ENCODE data around the gene KRT10. TPM values are rescaled to one million over a fixed set of nuclear protein-coding genes. Genes with fewer than 3 reads are reported as not detected.
"Not testable (repeated sequence)": the region's sequence is repeated elsewhere in the genome, so short reads cannot be mapped to it uniquely, and the experiment has no call there.

Gene KRT10
- 81.7 TPM for polyA plus RNA-seq (2013, experiment 1 of 2; ENCODE audit: insufficient read length)
- 61.3 TPM for polyA plus RNA-seq (2013, experiment 2 of 2; ENCODE audit: insufficient read length)

DNA sequence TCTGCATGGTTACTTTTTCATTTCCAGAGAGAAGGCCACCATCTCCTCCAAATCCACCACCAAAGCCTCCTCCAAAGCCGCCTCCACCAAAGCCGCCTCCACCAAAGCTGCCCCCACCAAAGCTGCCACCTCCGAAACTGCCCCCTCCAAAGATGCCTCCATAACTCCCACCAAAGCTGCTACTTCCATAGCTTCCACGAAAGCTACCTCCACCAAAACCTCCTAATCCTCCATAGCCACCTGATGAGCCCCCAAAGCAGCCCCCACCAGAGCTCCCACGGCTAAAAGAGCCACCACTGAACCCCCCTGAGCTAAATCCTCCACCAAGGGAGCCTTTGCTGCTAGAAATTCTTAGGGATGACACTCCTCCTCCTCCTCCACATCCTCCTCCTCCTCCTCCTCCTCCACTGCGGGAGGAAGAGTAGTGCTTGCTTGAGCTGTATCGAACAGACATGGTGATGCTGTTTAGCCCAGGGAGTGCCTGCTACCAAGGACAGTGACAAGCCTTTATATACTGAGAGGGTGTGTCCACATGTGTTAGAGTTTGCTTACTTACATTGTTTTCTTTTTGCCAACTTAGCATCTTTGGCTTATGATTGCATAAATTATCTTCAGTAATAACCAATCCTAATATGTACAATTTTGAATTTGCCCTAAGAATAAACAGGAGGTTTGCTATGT lies at the start of gene KRT10:
TSS of gene KRT10 (minus strand) at position 483 of the 681 bp plus-strand sequence. CDS start at position 454, 29 bp downstream.
- DNase-seq: no peak

DNA sequence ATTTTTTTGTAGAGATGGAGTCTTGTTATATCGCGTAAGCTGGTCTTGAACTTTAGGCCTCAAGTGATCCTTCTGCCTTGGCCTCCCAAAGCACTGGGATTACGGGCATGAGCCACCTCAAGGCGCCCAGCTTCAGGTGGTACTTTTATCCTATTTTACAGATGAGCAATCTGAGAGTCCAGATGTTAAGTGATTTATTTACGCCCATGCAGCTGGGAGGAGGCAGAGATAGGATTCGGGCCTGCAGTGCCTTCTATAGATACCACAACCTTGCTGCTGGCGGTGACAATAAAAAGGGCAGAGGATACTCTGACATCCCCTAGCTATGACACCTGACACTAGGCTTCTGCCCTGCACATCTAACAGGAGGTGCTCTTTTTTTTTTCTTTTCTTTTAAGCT lies 48.9 kb upstream of the KRT10 start:
- no peak for DNase-seq

DNA sequence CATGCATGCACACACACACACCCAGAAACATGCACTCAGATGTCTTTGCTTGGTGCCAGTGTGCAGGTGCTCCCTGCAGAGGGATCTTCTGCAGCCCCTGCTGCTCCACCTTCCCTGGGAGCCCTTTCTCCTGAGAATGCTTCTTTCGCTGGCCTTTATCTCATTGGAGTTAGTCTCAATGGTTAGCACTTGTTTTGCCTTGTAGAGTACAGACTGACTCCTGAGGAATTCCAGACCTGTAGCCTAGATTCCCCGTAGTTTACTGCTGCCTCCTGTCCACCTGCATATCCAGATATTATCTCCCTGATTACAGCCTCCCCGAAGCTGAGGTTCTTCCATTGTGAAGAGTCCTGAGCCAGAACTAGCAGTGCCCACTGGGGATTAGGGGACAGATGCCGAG lies 47.7 kb upstream of the KRT10 start:
- no peak for DNase-seq

DNA sequence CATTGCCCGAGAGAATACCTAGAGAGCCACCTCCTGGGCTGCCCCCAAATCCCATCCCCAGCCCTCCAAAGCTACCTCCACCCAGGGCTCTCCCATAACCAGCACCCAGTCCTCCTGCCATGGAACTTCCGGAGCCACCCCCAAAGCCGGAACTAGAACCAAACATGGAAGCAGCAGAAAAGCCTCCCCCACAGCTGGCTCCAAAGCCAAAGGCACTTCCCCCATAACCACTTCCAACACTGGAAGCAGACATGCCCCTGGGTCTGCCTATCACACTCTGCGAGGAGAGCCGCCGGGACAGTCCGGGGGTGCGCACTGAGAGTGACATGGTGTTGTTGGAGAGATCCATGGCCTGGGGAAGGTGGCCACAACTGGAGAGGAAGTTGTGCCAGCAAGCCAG lies 44.4 kb upstream of the KRT10 start, which contains the start of gene KRT12:
TSS of gene KRT12 (minus strand) at position 386 of the 400 bp plus-strand sequence. CDS start at position 349, 37 bp downstream.
- no peak for DNase-seq

DNA sequence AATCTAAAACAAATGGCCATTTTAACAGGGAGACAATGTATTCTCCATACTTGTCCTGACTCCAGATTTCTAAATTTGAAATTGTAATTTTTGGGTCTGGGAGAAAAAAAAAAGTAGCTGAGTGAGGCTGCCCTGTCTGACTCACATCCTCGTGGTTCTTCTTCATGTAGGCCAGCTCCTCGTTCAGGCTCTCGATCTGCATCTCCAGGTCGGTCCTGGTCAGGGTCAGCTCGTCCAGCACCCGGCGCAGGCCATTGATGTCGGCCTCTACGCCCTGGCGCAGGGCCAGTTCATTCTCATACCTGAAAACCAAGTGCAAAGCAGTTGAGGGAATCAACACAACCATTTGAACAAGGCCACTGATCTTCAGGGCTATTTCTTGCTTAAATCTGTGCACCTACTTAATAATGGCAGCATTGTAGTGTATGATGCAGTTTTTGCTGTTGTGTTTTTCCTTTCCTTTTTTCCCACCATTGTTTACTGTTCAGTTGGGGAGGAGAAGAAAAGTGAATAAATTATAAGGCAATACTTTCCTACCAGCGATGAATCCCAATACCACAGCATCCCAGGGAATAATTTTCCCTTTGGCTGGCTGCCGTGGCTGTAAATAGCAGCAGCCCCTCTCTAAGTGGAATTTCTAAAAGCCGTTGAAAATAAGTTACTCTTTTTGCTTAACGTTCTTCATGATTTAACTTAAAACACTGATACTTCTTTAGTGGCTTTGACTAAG lies 42.4 kb upstream of the KRT10 start:
- DNase-seq: no peak

DNA sequence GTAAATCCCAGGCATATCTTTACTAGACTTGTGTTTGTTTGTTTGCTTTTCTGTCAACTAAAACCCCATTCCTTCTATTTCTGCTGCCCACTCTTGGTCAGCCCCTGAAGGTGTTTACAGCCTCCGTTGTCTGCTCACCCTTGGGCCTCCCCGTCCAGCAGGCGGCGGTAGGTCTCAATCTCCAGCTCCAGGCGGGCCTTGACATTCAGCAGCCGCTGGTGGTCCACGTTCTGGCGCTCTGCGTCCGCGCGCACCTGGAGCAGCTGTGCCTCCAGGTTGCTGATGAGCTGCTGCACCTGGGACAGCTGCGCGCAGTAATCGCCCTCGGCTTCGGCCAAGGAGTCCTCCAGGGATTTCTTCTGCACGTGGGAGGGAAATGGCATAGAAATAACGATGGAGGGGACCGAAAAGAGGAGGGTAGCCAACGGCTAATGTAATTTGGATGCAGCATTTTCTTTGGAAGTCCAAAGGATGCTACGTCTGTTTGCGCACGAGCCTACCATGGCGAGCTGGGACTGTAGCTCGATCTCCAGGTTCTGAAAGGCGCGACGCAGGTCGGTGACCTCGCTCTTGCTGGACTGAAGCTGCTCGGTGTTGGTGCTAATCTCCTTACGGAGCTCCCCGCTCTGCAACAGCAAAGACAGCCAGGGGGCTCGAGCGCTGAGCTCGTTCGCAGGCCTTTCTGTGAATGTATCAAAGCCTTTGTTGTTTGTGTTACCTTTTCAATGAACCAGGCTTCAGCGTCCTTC lies 40.7 kb upstream of the KRT10 start:
- no peak for DNase-seq

DNA sequence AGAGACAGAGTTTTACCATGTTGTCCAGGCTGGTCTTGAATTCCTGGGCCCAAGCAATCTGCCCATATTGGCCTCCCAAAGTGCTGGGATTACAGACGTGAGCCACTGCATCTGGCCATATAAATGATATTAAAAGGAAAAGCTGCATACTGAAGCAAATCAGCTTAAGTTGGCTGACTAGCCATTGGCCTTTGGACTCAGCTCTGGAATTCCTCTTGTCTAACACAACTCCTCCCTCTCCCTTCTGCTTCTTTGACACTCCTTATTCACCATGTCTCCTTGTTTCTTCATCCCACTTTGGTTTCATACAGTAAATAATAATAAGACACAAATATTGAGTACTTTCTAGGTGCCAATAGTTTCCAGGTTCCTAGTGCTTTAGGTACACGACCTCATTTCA lies 37.1 kb upstream of the KRT10 start:
- DNase-seq: no peak

DNA sequence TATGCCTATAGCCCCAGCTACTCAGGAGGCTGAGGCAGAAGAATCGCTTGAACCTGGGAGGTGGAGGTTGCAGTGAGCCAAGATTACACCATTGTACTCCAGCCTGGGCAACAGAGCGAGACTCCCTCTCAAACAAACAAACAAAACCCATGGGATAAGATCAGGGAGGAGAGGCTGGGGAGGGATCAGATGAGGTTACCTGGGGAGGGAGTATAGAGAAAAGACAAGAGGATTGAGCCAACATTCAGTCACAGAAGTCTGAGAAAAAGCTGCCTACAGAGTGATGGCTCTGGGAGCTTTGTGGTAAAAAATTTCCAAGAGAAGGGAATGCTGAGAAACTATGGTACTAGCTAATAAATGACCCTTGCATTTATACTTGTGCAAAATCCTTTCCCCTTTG lies 36.3 kb upstream of the KRT10 start:
- DNase-seq: not testable (repeated sequence)

DNA sequence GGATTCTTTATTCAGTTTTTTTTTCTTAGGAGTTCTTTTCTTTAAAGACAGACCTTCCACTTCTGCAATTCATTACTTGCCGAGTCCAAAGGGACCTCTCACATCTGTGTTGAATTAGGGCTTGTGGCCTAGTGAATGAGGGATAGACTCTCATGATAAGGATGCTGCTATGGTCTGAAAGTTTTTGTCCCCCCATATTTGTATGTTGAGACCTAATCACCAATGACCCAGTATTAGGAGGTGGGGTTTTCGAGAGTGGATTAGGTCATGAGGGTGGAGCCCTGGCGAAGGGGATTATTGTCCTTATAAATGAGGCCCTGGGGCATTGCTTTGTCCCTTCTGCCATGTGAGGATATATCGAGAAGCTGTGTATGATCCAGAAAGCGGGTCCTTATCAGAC lies 35.1 kb upstream of the KRT10 start:
- DNase-seq: peak; percentile 77

DNA sequence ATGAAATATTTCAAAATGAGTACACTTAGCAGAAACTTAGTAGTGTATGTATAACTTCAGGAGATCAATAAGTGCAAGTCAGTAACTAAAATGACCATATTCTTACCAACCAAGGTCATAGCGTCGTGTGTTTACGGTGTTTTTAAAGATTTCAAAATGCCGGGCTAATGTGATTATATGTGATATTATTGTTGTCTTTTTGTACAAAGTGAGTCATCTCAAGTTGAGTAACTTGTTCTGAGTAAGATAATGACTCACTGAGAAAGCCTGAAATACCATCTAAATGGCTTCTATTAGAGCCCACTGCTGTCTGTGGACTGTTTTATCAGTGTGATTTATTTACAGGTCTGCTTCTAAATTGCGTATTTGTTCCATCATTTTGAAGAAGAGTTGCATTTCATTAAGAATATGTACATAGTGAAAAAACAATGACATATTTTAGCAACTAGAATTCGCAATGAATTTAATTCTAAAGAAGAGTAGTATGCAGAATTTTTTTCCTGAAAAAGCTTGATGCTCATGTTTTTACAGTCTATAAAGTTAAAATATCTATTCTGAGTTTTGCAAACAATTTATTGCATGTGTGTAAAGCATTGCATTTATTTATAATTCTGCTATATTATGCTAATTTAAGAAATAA lies 31.9 kb upstream of the KRT10 start:
- peak; percentile 87 for DNase-seq

DNA sequence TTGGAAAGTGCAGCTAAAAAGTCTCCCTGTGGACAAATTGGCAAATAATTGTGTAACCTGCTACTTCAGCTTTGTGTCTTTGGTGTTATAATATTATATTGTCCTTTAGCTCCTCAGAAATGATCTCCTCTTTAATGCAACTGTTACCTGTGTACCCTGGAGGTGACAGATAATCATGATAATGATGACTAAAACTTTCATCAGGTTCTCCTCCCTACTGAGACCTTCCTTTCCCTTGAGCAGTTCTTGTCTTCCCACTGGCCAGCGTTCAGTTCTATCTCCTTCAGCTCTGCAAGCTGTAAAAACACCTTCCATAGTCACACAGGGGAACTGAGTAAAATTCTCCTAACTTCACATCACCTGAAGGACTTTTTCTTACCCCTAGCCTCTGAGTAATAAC lies 29.9 kb upstream of the KRT10 start:
- DNase-seq: no peak

DNA sequence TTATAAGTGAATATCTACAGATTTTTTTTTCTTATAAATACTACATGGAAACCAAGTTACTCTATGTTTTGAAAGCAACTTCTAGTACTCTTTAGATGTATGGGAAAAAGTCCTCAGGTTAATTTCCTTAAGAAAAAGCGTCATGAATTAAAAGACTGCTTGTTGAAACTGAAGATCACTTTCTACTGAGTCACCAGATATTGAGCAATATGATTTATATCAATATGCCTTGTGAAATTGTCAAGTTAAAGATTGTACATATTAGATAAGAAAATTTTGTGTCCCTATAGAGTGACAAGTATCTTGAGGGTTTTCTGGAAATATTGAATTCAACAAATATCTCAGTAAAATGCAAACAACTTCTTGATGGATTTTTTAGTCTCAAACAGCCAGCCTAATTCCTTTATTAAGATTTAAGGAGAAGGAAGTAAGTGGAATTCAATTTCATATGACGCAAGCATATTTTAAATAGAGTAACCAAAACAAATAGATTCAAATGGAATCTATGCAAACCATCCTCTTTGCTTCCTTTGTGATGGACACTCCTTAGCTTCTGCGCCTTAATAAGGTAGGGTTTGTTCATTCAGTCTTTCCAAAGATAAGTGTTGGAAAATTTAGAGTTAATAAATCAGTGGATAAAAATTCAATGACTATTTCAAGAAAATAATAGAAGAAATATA lies 28.0 kb upstream of the KRT10 start:
- DNase-seq: no peak

DNA sequence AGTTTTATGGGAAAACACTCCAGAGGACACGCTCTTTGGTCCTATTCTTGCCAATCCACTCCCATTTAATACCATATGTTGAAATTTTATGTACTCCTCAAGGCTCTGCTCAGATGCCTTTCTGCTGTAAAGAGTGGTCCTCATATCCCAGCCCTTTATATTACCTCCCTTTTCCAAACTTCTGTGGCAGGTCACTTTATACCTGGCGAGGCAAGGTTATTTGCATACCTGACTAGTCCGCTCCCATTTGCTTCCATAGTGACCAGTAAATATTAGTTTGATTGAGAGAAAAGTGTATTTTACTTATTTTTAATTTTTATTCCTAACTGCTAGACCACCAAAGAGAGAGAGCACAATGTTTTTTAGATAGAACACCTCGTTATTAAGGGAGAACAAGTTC lies 27.3 kb upstream of the KRT10 start:
- DNase-seq: no peak

DNA sequence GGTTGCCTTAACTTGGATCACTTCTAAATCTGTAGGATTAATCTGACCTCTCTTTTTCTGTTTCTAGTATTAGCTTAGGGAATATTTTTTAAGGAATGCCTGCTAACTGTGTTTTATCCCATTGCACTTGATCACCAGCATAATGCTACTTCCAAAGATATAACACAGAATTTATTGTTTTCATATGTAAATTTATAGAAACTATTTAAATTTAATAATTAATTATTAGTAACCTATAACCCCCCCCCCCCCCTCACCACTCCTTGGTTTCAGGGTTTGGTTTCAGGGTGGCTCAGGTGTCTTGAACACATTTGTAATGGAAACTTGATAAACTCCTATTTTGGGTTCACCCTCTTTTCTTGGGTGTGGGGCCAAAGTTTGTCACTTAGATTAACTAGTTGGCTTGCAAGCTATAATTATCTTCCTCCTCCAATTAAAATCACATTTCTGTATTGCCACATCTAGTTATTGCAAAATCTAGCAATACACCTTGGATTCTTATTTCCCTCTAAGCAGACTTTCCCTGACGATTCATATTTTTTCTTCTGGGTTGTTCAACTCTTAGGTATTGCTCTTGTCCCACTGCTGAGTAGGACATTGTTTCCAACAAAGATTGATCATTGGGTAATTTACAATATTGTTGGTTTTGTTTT lies 26.3 kb upstream of the KRT10 start:
- no peak for DNase-seq

DNA sequence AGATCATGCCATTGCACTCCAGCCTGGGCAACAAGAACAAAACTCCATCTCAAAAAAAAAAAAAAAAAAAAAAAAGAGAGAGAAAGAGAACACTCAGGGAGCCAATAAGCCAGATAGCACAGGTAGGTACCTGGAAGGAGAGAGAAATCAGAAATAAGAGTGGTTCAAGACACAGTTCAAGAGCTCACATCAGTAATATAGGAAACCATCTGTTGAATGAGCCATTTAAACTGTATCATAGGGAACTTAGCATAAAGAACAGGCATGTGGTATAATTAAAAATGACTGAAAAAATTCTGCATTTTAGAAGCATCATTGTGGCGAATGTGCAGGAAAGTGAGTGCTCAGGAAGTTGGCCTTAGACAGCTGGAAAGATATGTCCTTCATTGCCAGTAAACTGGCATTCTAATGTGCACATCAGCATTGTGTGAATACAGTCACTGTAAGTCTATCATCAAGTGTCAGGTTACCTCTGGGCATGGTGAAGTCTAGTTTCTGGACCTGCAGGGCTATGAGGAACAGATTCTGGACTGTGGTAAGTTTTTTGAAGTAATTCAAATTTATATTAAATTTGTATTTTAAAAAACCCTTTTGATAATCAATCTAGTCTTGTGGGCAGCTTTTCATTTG lies 24.2 kb upstream of the KRT10 start:
- DNase-seq: no peak

DNA sequence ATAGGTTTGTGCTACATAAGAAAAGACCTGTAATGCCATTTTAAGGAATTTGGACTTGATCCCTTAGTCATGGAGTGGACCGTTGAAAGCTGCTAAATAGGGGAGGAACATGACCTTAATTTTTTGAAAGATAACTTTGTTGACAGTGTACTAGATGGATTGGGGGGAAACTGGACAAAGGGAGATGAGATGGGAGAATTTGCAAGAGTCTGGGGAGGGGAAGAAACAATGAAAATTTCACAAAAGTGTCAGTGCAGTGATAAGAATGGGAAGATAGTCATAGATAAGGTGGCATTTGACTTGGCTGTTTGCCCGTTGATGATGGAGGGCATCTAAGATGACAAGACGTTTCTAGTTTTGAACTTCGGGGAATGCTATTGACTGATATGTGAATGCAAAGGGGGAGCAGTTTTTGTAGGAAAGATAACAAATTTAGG lies 22.3 kb upstream of the KRT10 start:
- DNase-seq: no peak

DNA sequence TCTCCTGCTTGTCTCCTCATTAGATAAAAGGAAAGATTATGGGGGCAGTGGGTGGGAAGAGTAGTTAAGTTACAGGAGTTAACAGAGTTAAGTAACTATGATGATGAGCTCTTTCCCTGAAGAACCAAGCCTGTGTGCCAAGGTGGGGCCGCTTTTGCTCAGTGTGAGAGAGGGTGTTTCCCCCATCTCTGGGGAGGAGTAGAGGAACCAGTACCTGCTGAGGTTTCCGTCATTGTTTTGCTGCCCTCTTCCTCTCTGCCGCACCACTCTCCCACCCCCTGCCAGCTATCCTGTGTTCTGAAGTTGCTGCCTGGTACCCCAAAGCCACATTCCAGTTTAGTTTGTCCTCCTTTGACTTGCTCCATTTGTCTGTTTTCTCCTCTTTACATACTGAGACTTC lies 20.8 kb upstream of the KRT10 start:
- no peak for DNase-seq

DNA sequence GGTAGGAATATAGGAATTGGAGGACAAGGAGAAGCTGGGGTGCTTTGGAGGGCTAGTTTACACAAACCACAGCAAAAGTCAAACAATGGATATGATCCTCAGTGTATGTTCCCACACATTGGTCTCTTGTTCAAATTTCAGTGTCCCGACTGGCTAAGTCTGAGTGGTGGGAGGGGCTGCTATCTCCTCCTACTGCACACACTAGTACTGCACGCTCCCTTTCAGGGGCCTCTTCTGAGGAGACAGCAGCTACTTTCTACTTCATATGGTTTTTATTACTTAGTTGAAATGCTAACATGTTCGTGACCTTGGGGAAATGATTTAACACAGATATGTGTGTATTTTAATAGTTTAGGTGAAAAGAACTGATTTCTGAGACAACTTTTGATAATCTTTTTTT lies 18.8 kb upstream of the KRT10 start:
- no peak for DNase-seq

DNA sequence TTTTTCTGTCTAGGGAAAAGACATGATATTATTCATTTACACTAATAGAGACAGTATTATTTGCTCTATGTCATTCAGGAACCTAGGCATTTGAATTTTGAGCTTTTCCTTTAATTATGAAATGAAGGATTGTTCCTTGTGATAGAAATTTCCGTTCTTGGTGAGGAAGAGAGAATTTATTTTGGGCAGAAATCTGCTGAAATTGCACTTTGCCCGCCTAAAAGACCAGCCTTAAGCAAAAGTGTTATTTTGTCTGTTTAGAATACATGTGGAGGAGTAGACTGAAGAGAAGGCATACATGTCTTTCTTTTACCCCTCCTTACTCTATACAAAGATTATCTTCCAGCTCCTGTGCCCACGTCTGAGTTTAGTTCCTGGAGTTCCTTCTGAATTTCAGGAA lies 16.8 kb upstream of the KRT10 start:
- no peak for DNase-seq

DNA sequence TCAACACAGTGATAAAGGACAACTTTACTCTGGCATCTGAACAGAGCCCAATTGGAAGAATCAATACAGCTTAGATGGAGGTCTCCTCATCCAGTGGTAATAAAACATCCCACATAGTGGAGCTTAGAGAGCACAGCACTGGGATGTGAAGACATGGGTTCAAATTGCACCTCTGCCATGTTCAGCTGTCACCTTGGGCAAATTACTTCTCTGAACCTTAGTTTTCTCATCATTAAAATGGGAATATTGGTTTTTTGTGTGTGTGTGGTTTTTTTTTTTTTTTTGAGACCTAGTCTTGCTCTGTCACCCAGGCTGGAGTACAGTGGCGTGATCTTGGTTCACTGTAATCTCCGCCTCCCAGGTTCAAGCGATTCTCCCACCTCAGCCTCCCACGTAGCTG lies 13.6 kb upstream of the KRT10 start:
- no peak for DNase-seq

DNA sequence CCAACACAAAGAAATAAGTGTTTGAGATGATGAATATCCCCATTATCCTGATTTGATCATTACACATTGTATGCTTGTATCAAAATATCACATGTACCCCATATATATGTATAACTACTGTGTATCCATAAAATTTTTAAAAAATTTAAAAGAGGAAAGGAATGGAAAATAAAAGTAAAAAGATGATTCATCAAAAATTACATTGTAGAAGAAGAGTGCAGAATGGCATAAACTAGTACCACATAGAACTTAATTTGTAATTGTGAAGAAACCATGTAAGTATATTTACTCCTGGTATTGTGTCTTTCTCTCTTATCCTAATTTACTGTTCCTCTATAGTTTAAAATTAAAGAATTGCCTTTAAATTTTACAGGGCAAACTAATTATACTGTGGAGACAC lies 11.5 kb upstream of the KRT10 start:
- no peak for DNase-seq

Data from fibroblast of skin of back (primary cell).